Measurements from ENCODE around the gene CHD6.

- TF ChIP-seq CTCF (IDR thresholded peaks at IDR 0.05; ENCODE audit: insufficient read depth, low read length) (no peak), POLR2AphosphoS5 (IDR thresholded peaks at IDR 0.05; ENCODE audit: low read depth) (no peak), GABPA (IDR thresholded peaks at IDR 0.05; ENCODE audit: low read depth) (no peak)
Observed at GRCh38 chr20:41531518-41532275, 86.5 kb downstream of the CHD6 start.
